ENCODE measurements around the gene TEX35.

DNA sequence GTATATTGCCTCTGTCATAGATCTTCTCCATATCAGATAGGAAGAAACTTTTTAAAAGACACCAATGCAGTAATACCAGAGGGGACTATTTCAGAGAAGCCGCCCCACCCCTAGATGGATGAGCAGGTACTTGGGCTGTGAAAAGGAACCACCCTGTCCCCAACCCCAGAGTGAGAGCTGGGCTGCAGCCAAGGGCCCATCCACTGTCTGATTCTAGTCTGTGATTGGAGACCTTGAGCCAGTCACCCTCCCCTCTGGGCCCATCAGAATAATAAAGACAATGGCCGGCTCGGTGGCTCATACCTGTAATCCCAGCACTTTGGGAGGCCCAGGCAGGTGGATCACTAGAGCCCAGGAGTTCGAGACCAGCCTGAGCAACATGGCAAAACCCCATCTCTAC lies 21.2 kb upstream of the TEX35 start:
- no peak for TF ChIP-seq CTCF (IDR thresholded peaks at IDR 0.05 in 2 of 3, conservative IDR thresholded peaks at IDR 0.05 in 1 of 3; ENCODE audit: borderline replicate concordance in 1 of 3, insufficient read depth in 1 of 3, low read depth in 2 of 3, low read length in 2 of 3)
- no peak for TF ChIP-seq POLR2A (IDR thresholded peaks at IDR 0.05; ENCODE audit: borderline replicate concordance, extremely low read depth, insufficient read depth, insufficient read length)
- TF ChIP-seq YY1 (IDR thresholded peaks at IDR 0.05; ENCODE audit: extremely low read depth, insufficient replicate concordance, low read depth, low read length), result no peak
